LHCN-M2 (cell line): ENCODE results near the gene GPI. TPM values are rescaled to one million over a fixed set of nuclear protein-coding genes. Genes with fewer than 3 reads are reported as not detected.
"Not testable (repeated sequence)": the region's sequence is repeated elsewhere in the genome, so short reads cannot be mapped to it uniquely, and the experiment has no call there.

Experiments
- DNase-seq: peaks from one replicate; pipeline ENCODE4 v3.0.0-alpha.2; 2012; ENCODE audit warnings: low read depth
- polyA plus RNA-seq: library from polyadenylated mRNA; unstranded; fragments of >200 nt; gene quantifications from one replicate; pipeline ENCODE4 v1.2.1, GENCODE V29; 2012; ENCODE audit warnings: missing spikeins
- total RNA-seq: library from RNA; depleted of rRNA; stranded (reverse); fragments of >200 nt; gene quantifications from 2 replicates; pipeline ENCODE4 v1.2.3, GENCODE V29; 2014; rRNA removed

Gene GPI
- 186 and 194 TPM in 2 replicates for total RNA-seq
- 281 TPM for polyA plus RNA-seq

DNA sequence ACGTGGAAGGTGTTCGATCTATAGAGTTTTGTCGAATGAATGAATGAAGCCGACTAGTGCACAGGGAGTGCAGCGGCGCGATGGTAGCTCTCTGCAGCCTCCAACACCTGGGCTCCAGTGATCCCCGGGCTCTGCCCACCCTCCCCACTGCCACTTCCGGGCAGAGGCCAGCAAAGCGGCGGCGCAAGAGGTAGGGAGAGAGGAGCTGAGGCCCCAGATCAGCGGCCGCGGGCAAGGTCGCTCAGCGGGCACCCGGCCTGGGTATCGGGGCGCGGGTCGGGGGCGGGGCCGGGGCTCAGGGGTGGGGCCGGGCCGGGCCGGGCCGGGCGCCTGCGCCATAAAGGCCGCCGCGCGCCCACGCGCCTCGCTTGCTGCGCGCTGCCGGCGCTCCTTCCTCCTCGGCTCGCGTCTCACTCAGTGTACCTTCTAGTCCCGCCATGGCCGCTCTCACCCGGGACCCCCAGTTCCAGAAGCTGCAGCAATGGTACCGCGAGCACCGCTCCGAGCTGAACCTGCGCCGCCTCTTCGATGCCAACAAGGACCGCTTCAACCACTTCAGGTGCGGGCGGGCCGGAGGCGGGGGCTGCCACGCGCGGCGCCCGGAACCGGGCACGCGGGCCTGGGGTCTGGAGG, at the start of gene GPI:
Gene GPI (plus strand): TSS at position 367 of the 633 bp plus-strand sequence. CDS start 71 bp downstream, at position 438.
- peak; percentile 38 for DNase-seq

DNA sequence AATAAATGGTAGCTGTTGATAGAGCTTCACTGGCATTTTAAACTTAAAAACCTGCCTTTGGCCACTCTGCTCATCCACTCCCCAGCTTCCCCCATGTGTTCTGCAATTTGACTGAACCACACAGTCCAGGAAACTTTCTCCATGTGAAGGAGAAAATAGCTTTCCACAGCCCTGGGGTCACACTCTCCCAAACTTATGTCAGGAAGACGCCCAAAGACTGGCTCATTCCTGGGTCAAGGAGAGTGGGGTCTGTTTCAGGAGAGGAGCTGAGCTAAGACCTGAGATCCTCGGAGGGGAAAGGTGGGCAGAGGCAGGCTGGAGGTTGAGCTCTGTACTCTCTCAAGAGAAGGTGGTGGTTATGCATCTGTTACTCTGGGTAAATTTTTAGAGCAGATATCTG, 48.7 kb upstream of the GPI start:
- no peak for DNase-seq

- DNase-seq, result peak; percentile 82
Measured at GRCh38 chr19:34316741-34317301, 48.2 kb upstream of the GPI start.

- DNase-seq, result no peak
Measured at GRCh38 chr19:34317311-34317927, 47.6 kb upstream of the GPI start.

GRCh38 chr19:34319230-34319585, 45.8 kb upstream of the GPI start:
- no peak for DNase-seq

DNA sequence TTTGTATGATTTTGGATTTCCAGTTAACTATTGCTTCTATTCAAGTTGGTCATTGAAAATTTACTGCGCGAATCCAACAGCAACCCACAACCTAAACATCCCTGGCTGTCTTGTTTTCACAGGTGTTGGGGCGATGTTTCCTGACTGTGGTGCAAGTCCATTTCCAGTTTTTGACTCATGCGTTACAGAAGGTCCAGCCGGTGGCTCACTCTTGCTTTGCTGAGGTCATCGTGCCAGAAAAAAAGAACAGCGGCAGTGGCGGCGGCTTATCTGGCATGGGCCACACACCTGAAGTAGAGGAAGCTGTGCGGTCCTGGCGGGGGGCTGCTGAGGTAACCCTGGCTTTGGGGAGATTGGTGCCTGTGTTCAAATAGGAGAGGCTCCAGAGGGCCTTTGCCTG, 45.2 kb upstream of the GPI start:
- DNase-seq, result peak; percentile 30

DNA sequence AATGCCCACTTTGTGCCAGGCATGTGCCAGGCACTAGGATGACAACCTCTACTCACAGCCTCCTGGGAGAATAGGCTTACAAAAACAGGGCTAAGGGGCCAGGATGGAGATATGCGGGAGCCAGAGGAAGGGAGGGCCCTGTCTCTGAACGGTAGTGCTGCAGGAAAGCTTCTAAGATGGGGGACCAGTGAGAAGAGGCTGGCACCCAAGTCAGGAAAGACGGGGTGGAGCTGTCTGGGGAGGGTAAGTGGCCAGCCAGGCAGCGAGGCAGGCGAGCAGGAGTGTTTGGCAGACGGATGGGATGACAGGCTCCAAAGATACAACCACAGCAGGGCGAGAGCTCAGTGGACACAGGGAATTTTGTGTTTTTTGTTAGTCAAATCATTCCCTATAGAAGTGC, 44.7 kb upstream of the GPI start:
- no peak for DNase-seq

DNA sequence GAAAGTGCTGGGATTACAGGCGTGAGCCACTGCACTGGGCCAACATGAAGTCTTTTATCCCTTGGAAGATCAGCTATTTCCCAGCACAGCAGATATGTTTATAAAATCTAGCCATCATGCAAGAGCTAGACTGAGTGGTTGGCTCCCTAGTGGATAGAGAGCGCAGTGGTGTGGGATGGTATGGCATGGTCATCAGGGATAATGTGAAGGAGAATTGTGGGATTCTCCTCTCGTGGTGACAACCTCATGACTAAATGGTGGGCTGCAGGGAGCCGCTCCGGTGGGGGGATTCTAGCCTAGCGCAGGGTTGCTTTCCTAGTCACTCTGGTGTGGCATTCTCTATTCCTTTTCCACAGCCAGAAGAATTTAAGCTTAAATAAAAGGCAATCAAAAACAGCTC, 43.3 kb upstream of the GPI start:
- no peak for DNase-seq

DNA sequence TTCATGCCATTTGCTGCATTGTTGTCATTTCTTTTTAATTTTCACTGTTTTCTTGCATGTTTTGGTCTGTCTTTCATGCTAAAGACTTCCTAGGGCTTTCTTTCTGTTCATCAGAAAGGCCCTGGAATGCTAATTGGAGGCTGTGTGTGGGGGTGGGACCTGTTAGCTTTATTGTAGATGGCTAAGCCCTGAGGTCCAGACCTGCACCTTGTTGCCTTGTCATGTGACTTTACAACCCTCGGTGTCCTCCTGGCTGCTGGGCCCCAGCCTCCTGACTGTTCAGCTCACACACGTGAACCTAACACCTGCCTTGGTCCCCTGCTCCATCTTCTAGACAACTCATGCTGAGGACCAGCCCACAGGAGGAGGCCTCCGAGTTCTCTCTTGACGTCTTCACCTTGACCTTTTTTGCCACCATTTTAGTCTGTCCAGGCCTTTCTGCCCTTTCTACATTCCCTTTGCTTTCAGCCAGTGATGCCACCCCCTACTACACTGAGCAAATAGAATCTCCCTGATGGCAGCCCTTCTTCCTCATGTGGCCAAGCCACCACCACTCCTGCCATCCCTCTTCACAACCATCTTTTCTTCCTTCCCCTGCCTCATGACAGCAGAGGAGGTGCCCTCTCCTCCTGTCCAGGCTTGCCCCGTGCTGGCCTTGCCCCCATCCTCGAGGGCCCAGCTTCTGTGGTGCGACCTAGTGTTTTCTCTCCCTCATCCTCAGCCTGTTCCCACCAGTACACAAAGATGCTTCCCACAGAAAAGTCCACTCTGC, 41.4 kb upstream of the GPI start:
- DNase-seq, result no peak

GRCh38 chr19:34324320-34324719, 40.7 kb upstream of the GPI start:
- no peak for DNase-seq

DNA sequence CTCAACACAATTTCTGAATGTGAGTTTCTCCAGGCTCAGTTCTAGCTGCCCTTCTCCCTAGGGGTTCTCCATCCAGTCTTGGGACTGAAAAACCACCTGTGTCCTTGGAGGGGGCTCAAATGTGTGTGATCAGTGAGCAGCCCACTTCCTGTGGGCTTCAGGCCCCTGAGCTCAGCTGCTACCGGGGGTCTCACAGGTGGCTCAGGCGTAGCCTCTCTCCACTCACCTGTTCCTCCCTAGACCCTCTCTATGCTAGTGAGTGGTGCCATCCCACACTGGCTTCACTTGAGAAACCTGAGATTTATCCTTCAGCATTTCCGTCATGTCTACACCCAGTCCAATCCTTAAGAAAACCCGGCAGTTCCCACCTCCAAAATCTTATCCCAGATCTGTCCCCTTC, 39.8 kb upstream of the GPI start:
- no peak for DNase-seq

DNA sequence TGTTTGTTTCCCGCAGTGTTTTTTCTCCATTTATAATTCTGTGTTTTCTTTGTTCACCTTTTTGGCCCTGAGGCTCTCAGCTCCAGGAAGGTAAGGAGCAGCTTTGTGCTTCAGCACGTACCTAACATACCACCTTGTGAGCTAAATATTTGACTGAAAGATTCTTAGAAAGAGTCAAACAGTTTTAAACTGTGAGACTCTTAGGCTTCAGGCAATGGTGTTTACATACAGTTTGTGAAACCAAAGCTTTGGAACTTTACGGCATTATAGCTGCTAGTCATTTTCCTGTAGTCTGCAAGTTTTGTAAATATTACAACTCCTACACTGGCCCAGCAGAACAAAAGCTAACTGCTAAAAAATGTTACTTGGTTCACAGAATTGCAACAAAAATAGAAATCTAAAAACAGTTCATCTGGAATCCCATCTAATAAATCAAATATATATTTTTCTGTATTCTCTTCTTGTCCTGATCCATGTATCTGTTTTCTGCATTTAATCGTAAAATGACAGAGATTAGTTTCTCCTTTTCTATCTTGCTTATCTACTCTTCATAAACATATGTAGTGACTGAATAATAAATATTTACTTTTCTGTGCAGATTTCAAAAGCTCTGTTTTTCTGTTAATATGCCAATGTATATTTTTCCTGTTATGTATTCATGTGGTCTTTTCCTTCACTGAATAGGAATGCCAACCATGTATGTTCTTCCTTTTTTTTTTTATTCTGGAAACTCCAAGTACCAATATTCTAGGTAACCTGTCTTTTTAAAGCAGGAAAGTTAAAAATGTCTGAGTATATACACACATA, 38.8 kb upstream of the GPI start:
- DNase-seq, result no peak

GRCh38 chr19:34327851-34328250, 37.1 kb upstream of the GPI start:
- no peak for DNase-seq

GRCh38 chr19:34328982-34329381, 36.0 kb upstream of the GPI start:
- no peak for DNase-seq

DNA sequence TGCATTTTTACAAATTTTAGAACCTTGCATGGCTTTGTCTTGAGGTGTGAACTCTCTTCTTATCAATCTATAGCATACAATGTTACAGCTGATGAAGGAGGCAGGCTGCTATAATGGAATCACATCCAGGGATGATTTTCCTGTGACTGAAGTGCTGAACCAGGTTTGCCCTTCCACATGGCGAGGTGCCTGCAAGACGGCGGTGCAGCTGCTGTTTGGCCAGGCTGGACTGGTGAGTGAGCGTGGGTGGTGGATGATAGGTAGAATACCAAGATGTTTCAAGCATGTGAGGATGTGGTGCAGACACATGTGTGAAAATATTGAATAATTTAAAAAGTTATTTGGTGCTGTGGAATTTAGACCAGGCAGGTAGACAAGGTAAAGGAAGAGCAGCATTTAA, 34.9 kb upstream of the GPI start:
- no peak for DNase-seq

- not testable (repeated sequence) for DNase-seq
Measured at GRCh38 chr19:34330596-34330995, 34.4 kb upstream of the GPI start.

- DNase-seq, result not testable (repeated sequence)
Measured at GRCh38 chr19:34331596-34331995, 33.4 kb upstream of the GPI start.

DNA sequence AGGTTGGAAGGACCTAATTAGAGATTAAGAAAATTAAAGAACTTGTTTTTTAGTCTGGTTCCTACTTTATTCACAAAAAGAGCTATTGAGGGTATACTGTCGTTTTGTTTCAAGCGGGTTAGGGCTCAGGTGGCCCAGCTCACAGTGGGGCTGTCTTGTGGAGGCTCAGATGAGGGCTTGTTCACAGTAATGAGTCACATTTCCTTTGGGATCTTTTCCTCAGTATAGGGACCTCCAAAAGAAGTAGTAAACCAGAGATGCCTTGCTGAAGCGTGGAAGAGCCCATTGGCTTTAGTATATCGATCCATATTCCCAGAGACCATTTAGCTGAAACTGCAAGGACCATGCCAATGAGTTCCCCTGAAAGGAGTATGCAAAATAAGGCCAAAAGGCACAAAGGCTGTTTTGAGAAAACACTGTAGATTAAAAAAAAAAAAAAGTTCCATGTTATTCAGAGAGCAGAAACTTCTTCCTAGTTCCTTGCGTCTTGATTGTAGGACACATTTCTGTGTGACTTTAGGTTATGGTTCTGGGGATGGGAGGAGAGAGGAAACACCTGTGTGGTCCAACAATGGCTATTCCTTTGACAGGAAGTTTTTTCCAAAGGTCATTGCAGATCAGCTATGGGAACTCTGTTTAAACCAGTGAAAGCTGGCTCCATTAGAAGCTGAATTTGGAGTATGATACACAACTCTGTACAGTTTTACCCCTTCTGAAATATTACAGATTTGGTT, 32.8 kb upstream of the GPI start:
- no peak for DNase-seq

DNA sequence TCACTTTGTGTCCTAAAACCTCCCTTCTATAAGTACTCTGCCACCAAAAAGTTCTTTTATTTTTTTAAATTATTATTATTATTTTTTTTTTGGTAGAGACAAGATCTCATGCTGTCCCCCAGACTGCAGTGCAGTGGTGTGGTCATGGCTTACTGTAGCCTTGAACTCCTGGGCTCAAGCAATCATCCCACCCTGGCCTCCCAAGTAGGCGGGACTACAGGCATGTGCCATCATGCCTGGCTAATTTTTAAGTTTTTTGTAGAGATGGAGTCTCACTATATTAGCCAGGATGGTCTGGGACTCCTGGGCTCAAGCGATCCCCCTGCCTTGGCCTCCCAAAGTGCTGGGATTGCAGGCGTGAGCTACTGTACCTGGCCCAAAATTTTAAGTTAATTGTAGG, 29.1 kb upstream of the GPI start:
- DNase-seq, result no peak

DNA sequence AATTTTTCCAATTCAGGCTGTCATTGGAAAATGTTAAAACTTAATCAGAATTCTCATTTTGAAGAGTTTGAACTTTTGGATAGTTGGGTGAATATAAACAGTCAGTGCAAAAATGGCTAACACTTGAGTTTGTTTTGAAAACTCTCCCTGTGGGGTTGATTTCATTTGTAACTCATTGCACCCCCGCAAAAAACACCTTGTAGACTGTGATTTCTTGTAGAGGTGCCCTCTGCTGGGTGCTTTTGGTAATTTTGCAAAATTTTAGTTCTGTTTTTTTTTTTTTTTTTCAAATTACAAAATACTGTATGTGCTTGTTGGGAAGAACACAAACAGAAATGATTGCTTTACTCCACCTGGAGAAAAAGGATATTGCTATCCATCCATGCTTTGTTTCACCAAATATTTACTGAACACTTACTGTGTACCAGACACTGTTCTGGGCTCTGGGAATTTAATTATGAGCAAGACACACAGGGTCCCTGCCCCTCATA, 28.2 kb upstream of the GPI start:
- peak; percentile 35 for DNase-seq

GRCh38 chr19:34337739-34338138, 27.3 kb upstream of the GPI start:
- DNase-seq, result no peak
